Neutrophil (primary cell): ENCODE results near the gene ANP32A.

Source experiments
- H3K27ac ChIP-seq: fragments of 200-600 bp; sonication (generic); 2 replicates; pipeline ENCODE4 v1.5.1; 2016; ENCODE audit warnings: mild to moderate bottlenecking, moderate library complexity
- H3K27me3 ChIP-seq: fragments of 200-600 bp; sonication (generic); 2 replicates; pipeline ENCODE4 v1.6.0; 2016; ENCODE audit warnings: mild to moderate bottlenecking
- H3K36me3 ChIP-seq: fragments of 200-600 bp; sonication (generic); 2 replicates; pipeline ENCODE4 v1.5.1; 2017
- H3K4me1 ChIP-seq, 2 experiments: fragments of 200-600 bp in 1 of 2; sonication (generic) in 1 of 2; 1 replicate in 1 of 2; 2 replicates in 1 of 2; pipeline versions ENCODE4 v1.5.1 to v1.6.1; 2013 to 2016; ENCODE audit warnings: low read depth in 1 of 2, low read length in 1 of 2, mild to moderate bottlenecking in 1 of 2, moderate library complexity in 1 of 2; ENCODE audit not compliant: control insufficient read depth in 1 of 2, insufficient read depth in 1 of 2
- H3K4me3 ChIP-seq, 2 experiments: fragments of 200-600 bp in 1 of 2; sonication (generic) in 1 of 2; 1 replicate in 1 of 2; 2 replicates in 1 of 2; pipeline ENCODE4 v1.5.1; 2013 to 2016; ENCODE audit warnings: low read depth in 1 of 2, low read length in 1 of 2, mild to moderate bottlenecking in 1 of 2, moderate library complexity in 1 of 2
- H3K9me3 ChIP-seq: fragments of 200-600 bp; sonication (generic); 2 replicates; pipeline ENCODE4 v1.5.1; 2016
- CTCF ChIP-seq: fragments of 200-600 bp; sonication (generic); IDR thresholded peaks from 2 replicates; pipeline ENCODE4 v1.5.1; 2016; ENCODE audit warnings: antibody characterized with exemption

The ANP32A gene

GRCh38 chr15:68842958-68843357 is 22.3 kb upstream of the ANP32A start:
- H3K9me3 ChIP-seq: no peaks in the 10 kb centered on the region
- peaks cover 90% of the 10 kb centered on the region for H3K27me3 ChIP-seq

GRCh38 chr15:68834346-68834745 is 13.7 kb upstream of the ANP32A start:
- peaks cover 11% of the 10 kb centered on the region for H3K27me3 ChIP-seq
- no peak overlapping the region for H3K4me3 ChIP-seq
- H3K9me3 ChIP-seq: no peaks in the 10 kb centered on the region
- no peak overlapping the region for H3K27ac ChIP-seq
- peaks cover 0 to 4% of the 10 kb centered on the region in 2 experiments for H3K4me1 ChIP-seq
- no peak for TF ChIP-seq CTCF
- H3K36me3 ChIP-seq: no peaks in the 10 kb centered on the region

More at GRCh38 chr15:68842958-68843357, 22.3 kb upstream of the ANP32A start:
- no peak overlapping the region for H3K4me3 ChIP-seq
- no peak for TF ChIP-seq CTCF
- peaks cover 4 to 8% of the 10 kb centered on the region in 2 experiments for H3K4me1 ChIP-seq
- H3K27ac ChIP-seq: no peak overlapping the region
- no peaks in the 10 kb centered on the region for H3K36me3 ChIP-seq

GRCh38 chr15:68833700-68834331 is 13.1 kb upstream of the ANP32A start:
- no peak overlapping the region for H3K27ac ChIP-seq
- H3K27me3 ChIP-seq: peaks cover 5% of the 10 kb centered on the region
- no peak for TF ChIP-seq CTCF
- no peaks in the 10 kb centered on the region for H3K36me3 ChIP-seq
- no peak overlapping the region for H3K4me3 ChIP-seq
- no peaks in the 10 kb centered on the region for H3K9me3 ChIP-seq
- H3K4me1 ChIP-seq: peaks cover 4 to 9% of the 10 kb centered on the region in 2 experiments

- TF ChIP-seq CTCF: no peak
- no peak overlapping the region for H3K4me3 ChIP-seq
- no peaks in the 10 kb centered on the region for H3K36me3 ChIP-seq
- H3K27me3 ChIP-seq: no peaks in the 10 kb centered on the region
- no peak overlapping the region for H3K27ac ChIP-seq
- H3K4me1 ChIP-seq: peaks cover 11 to 15% of the 10 kb centered on the region in 2 experiments
- H3K9me3 ChIP-seq: no peaks in the 10 kb centered on the region
These were observed 9.6 kb upstream of the ANP32A start for GRCh38 chr15:68830141-68830785.

- no peak overlapping the region for H3K4me3 ChIP-seq
- peak overlapping the region; percentile 47 for H3K27ac ChIP-seq
- no peaks in the 10 kb centered on the region for H3K27me3 ChIP-seq
- peak; percentile 69 for TF ChIP-seq CTCF
- H3K4me1 ChIP-seq: peaks cover 11 to 13% of the 10 kb centered on the region in 2 experiments
- H3K9me3 ChIP-seq: no peaks in the 10 kb centered on the region
- no peaks in the 10 kb centered on the region for H3K36me3 ChIP-seq
These were observed 8.4 kb upstream of the ANP32A start for GRCh38 chr15:68829068-68829467.
